H1 (cell line): ENCODE measurements around the gene VAMP3. TPM values are rescaled to one million over a fixed set of nuclear protein-coding genes. Genes with fewer than 3 reads are reported as not detected.

ENCODE experiments used
- CTCF ChIA-PET: fragments of 300-600 bp; sonication (Branson Sonifier 250); formaldehyde crosslinking; loops from one replicate; lab custom pipeline; 2021; ENCODE audit not compliant: partially characterized antibody; lab: Charles Lee
- POLR2A ChIA-PET: fragments of 300-600 bp; sonication (Branson Sonifier 250); formaldehyde crosslinking; loops from one replicate; lab custom pipeline; 2021; ENCODE audit warnings: inconsistent platforms; ENCODE audit not compliant: partially characterized antibody; lab: Charles Lee
- DNase-seq, 2 experiments: peaks; one replicate each; pipeline versions ENCODE4 v3.0.0 to v3.0.0-alpha.2; 2010 to 2022; ENCODE audit warnings: low spot score in 2 of 2, low read depth in 1 of 2, mixed read lengths in 1 of 2
- FAIRE-seq: peaks from 2 replicates; lab custom pipeline; 2011; peaks lifted over from hg19 to GRCh38; lab: Jason Lieb, UNC
- H2AFZ ChIP-seq: 2 replicates; pipeline ENCODE4 v1.8.1; 2012; ENCODE audit warnings: low read length, inconsistent platforms
- H2AK5ac ChIP-seq: 2 replicates; pipeline ENCODE4 v1.6.1; 2013; ENCODE audit warnings: low read depth, low read length
- H2BK120ac ChIP-seq: replicated peaks from 2 replicates; pipeline ENCODE3; 2013; ENCODE audit warnings: low read depth, low read length, inconsistent platforms
- H2BK12ac ChIP-seq: 2 replicates; pipeline ENCODE4 v1.6.1; 2013; ENCODE audit warnings: low read depth, low read length
- H2BK15ac ChIP-seq: 2 replicates; pipeline ENCODE4 v1.6.1; 2013; ENCODE audit warnings: low read length
- H2BK20ac ChIP-seq: 2 replicates; pipeline ENCODE4 v1.6.1; 2013; ENCODE audit warnings: low read length
- H2BK5ac ChIP-seq: 2 replicates; pipeline ENCODE4 v1.6.1; 2013; ENCODE audit warnings: low read depth, low read length
- H3K14ac ChIP-seq: 2 replicates; pipeline ENCODE4 v1.6.1; 2013; ENCODE audit warnings: inconsistent platforms; ENCODE audit not compliant: insufficient read length
- H3K18ac ChIP-seq: 2 replicates; pipeline ENCODE4 v1.6.1; 2013; ENCODE audit warnings: low read length; ENCODE audit errors: extremely low read depth
- H3K23ac ChIP-seq: 2 replicates; pipeline ENCODE4 v1.6.1; 2013; ENCODE audit warnings: inconsistent platforms; ENCODE audit not compliant: insufficient read length
- H3K23me2 ChIP-seq: 2 replicates; pipeline ENCODE4 v1.6.1; 2013; ENCODE audit warnings: low read depth, low read length
- H3K27ac ChIP-seq: 2 replicates; pipeline ENCODE4 v1.6.1; 2011; ENCODE audit warnings: low read depth, low read length, inconsistent platforms
- H3K27me3 ChIP-seq, 4 experiments: replicated peaks in 1 of 4; 1 replicate in 1 of 4; 2 replicates in 3 of 4; pipeline versions ENCODE4 v1.6.1 to v1.8.1; 2011 to 2013; ENCODE audit warnings: low read length in 3 of 4, mild to moderate bottlenecking in 3 of 4, inconsistent platforms in 2 of 4, mixed read lengths in 2 of 4, moderate library complexity in 1 of 4; ENCODE audit not compliant: control insufficient read depth in 3 of 4, insufficient read depth in 3 of 4; ENCODE audit errors: extremely low read depth in 1 of 4
- H3K36me3 ChIP-seq, 4 experiments: 2 replicates each; pipeline versions ENCODE4 v1.6.1 to v1.8.1; 2011 to 2013; ENCODE audit warnings: mild to moderate bottlenecking in 4 of 4, low read length in 3 of 4, moderate library complexity in 2 of 4, control low read depth in 1 of 4, inconsistent platforms in 1 of 4; ENCODE audit not compliant: insufficient read depth in 4 of 4, control insufficient read depth in 2 of 4
- H3K4ac ChIP-seq: replicated peaks from 2 replicates; pipeline ENCODE3; 2013; ENCODE audit warnings: low read length, low read depth, mixed read lengths, inconsistent platforms; ENCODE audit not compliant: insufficient read length
- H3K4me1 ChIP-seq, 4 experiments: replicated peaks in 1 of 4; 1 replicate in 1 of 4; 2 replicates in 3 of 4; pipeline versions ENCODE4 v1.6.1 to v1.8.1; 2011 to 2013; ENCODE audit warnings: low read length in 3 of 4, inconsistent platforms in 2 of 4, mixed read lengths in 1 of 4; ENCODE audit not compliant: insufficient read depth in 4 of 4, control insufficient read depth in 3 of 4
- H3K4me2 ChIP-seq, 2 experiments: 2 replicates each; pipeline versions ENCODE4 v1.6.1 to v1.8.1; 2011 to 2013; ENCODE audit warnings: low read depth in 2 of 2, low read length in 2 of 2, control low read depth in 1 of 2, inconsistent platforms in 1 of 2, mild to moderate bottlenecking in 1 of 2; ENCODE audit not compliant: insufficient read depth in 1 of 2
- H3K4me3 ChIP-seq, 4 experiments: fragments of 200-600, 300-600 bp in 1 of 4; sonication (generic), shearing (Covaris generic), sonication (Bioruptor Twin) in 1 of 4; 2 replicates each; pipeline versions ENCODE4 v1.5.1 to v1.8.1; 2011 to 2016; ENCODE audit warnings: low read length in 4 of 4, low read depth in 3 of 4, control low read depth in 2 of 4, inconsistent platforms in 2 of 4, mild to moderate bottlenecking in 2 of 4, mixed read lengths in 1 of 4, moderate library complexity in 1 of 4; ENCODE audit not compliant: insufficient read depth in 2 of 4; ENCODE audit errors: extremely low read depth in 1 of 4
- H3K56ac ChIP-seq: replicated peaks from 2 replicates; pipeline ENCODE3; 2013; ENCODE audit warnings: low read depth, mild to moderate bottlenecking, mixed read lengths, low read length, inconsistent platforms; ENCODE audit not compliant: insufficient read length
- H3K79me1 ChIP-seq: 2 replicates; pipeline ENCODE4 v1.6.1; 2013; ENCODE audit warnings: low read depth, low read length, control low read depth
- H3K79me2 ChIP-seq, 2 experiments: 2 replicates each; pipeline versions ENCODE4 v1.6.1 to v1.8.1; 2012 to 2013; ENCODE audit warnings: low read length in 2 of 2, mild to moderate bottlenecking in 2 of 2, inconsistent platforms in 1 of 2; ENCODE audit not compliant: insufficient read depth in 2 of 2, control insufficient read depth in 1 of 2
- H3K9ac ChIP-seq, 4 experiments: replicated peaks in 1 of 4; 1 replicate in 1 of 4; 2 replicates in 3 of 4; pipeline versions ENCODE4 v1.6.1 to v1.8.1; 2011 to 2013; ENCODE audit warnings: low read depth in 3 of 4, low read length in 3 of 4, control low read depth in 2 of 4, mild to moderate bottlenecking in 2 of 4, moderate library complexity in 2 of 4, inconsistent platforms in 1 of 4; ENCODE audit errors: extremely low read depth in 1 of 4
- H3K9me3 ChIP-seq, 2 experiments: 2 replicates each; pipeline versions ENCODE4 v1.6.1 to v1.8.1; 2012 to 2013; ENCODE audit warnings: mild to moderate bottlenecking in 2 of 2, moderate library complexity in 2 of 2, control low read depth in 1 of 2, inconsistent platforms in 1 of 2, low read depth in 1 of 2, low read length in 1 of 2, mixed read lengths in 1 of 2; ENCODE audit not compliant: insufficient read depth in 2 of 2
- H4K20me1 ChIP-seq, 2 experiments: replicated peaks in 1 of 2; 2 replicates each; pipeline versions ENCODE3 to v1.8.1; 2011 to 2013; ENCODE audit warnings: inconsistent platforms in 2 of 2, low read length in 2 of 2, mild to moderate bottlenecking in 1 of 2; ENCODE audit not compliant: insufficient read depth in 2 of 2, control insufficient read depth in 1 of 2
- H4K5ac ChIP-seq: 2 replicates; pipeline ENCODE4 v1.6.1; 2013; ENCODE audit warnings: low read length, low read depth, mixed read lengths, inconsistent platforms; ENCODE audit not compliant: insufficient read length
- H4K8ac ChIP-seq: 2 replicates; pipeline ENCODE4 v1.8.0; 2013; ENCODE audit warnings: mild to moderate bottlenecking, moderate library complexity, low read length, inconsistent platforms; ENCODE audit not compliant: insufficient read depth; ENCODE audit errors: extremely low read depth
- H4K91ac ChIP-seq: replicated peaks from 2 replicates; pipeline ENCODE3; 2013; ENCODE audit warnings: low read length, mixed read lengths, inconsistent platforms; ENCODE audit not compliant: insufficient read length
- BCL11A ChIP-seq, 2 experiments: IDR thresholded peaks; one replicate each; pipeline ENCODE4 v1.6.1; 2011; ENCODE audit warnings: low read depth in 2 of 2, low read length in 2 of 2, mild to moderate bottlenecking in 2 of 2
- KDM1A ChIP-seq: fragments of 200-600, 300-600 bp; sonication (generic); IDR thresholded peaks from 2 replicates; pipeline ENCODE4 v1.7.1; 2016; ENCODE audit warnings: mild to moderate bottlenecking, low read length, borderline replicate concordance
- WGBS, 2 experiments: shearing (Covaris generic) in 1 of 2; methylation state at CpG; one replicate each; pipeline versions ENCODE4 v1.1.6 to v1.1.7; 2013 to 2015; ENCODE audit warnings: low lambda C conversion rate in 2 of 2, mixed read lengths in 2 of 2, inconsistent platforms in 1 of 2, low coverage in 1 of 2, missing lambda C conversion rate in 1 of 2; ENCODE audit not compliant: insufficient replicate concordance in 2 of 2, insufficient coverage in 1 of 2, insufficient read length in 1 of 2; ENCODE audit errors: extremely low coverage in 1 of 2, missing lambda C conversion rate in 1 of 2; 5-methylcytosine and 5-hydroxymethylcytosine counted together
- polyA plus RNA-seq, 7 experiments: library from polyadenylated mRNA; depleted of rRNA in 3 of 7; stranded (reverse) in 5 of 7; unstranded in 2 of 7; fragments of >200 nt in 5 of 7; fragments of 200-250 nt in 2 of 7; gene quantifications; 1 replicate in 5 of 7; 2 replicates in 1 of 7; 4 replicates in 1 of 7; pipeline versions ENCODE4 v1.2.1 to v1.2.3, GENCODE V29; 2011 to 2013; ENCODE audit warnings: missing spikeins in 2 of 7, mixed read lengths in 2 of 7
- total RNA-seq: library from RNA; stranded (reverse); fragmentation: NEBNext Ultra II Directional; extraction: Animal tissue kit (Norgen Biotek cat#: 25700); gene quantifications from 2 replicates; pipeline ENCODE4 v1.2.1, GENCODE V29; 2021
- TF ChIP-seq, protein P1 (sequence below), 3 experiments: IDR thresholded peaks; 1 replicate in 2 of 3; 2 replicates in 1 of 3; pipeline versions ENCODE4 v1.5.1 to v1.6.1; 2011; ENCODE audit warnings: low read length in 3 of 3, mild to moderate bottlenecking in 3 of 3, inconsistent platforms in 2 of 3, low read depth in 1 of 3, moderate library complexity in 1 of 3; ENCODE audit not compliant: insufficient read depth in 1 of 3; ENCODE audit errors: control extremely low read depth in 1 of 3

VAMP3 gene
- total and polyA plus RNA-seq, 2 of the 8 experiments (the other 6 are each of a cell fraction or from before 2014, with no cell fraction given) = 27.9 to 36.7 TPM

GRCh38 chr1:7721940-7722669 lies 49.0 kb upstream of the VAMP3 start:
- ChIA-PET POLR2A (no interaction called here), CTCF (interaction anchor here (0.6 to 1.3 kb wide), 3 partner anchors 30 to 1749 kb away, joined by 3 read pairs; no protein-coding TSS in a partner anchor)
- Histone ChIP-seq H3K4me1 (peaks cover 0 to 4% (median 0%) of the 10 kb centered on the region in 4 experiments; a peak in 1 of 7 replicates), H3K14ac (no peak overlapping the region), H3K4me3 (no peak overlapping the region), H4K91ac (no peak overlapping the region), H3K79me2 (no peaks in the 10 kb centered on the region), H3K36me3 (no peaks in the 10 kb centered on the region), H2BK12ac (no peak overlapping the region), H2BK15ac (no peak overlapping the region), H3K79me1 (no peaks in the 10 kb centered on the region), H3K27me3 (peaks cover 0 to 4% (median 1%) of the 10 kb centered on the region in 4 experiments; a peak in 2 of 7 replicates), H3K56ac (no peak overlapping the region), H4K5ac (no peak overlapping the region), H2AFZ (no peak overlapping the region), H3K23ac (no peak overlapping the region), H2BK5ac (no peak overlapping the region), H2AK5ac (no peak overlapping the region), H3K18ac (no peak overlapping the region), H3K27ac (no peak overlapping the region), H4K20me1 (peaks cover 0 to 3% of the 10 kb centered on the region in 2 experiments), H4K8ac (no peak overlapping the region), H3K23me2 (no peaks in the 10 kb centered on the region), H3K9ac (no peak overlapping the region), H2BK20ac (no peak overlapping the region), H3K4me2 (no peak overlapping the region), H3K9me3 (no peaks in the 10 kb centered on the region), H3K4ac (no peak overlapping the region), H2BK120ac (no peak overlapping the region)
- no peak for FAIRE-seq
- 85% methylated on average over 5 of the region's 5 CpGs; no CpG with 5 or more reads in 1 of the 2 experiments for WGBS, 2 experiments
- TF ChIP-seq, protein P1, sequence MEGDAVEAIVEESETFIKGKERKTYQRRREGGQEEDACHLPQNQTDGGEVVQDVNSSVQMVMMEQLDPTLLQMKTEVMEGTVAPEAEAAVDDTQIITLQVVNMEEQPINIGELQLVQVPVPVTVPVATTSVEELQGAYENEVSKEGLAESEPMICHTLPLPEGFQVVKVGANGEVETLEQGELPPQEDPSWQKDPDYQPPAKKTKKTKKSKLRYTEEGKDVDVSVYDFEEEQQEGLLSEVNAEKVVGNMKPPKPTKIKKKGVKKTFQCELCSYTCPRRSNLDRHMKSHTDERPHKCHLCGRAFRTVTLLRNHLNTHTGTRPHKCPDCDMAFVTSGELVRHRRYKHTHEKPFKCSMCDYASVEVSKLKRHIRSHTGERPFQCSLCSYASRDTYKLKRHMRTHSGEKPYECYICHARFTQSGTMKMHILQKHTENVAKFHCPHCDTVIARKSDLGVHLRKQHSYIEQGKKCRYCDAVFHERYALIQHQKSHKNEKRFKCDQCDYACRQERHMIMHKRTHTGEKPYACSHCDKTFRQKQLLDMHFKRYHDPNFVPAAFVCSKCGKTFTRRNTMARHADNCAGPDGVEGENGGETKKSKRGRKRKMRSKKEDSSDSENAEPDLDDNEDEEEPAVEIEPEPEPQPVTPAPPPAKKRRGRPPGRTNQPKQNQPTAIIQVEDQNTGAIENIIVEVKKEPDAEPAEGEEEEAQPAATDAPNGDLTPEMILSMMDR (IDR thresholded peaks at IDR 0.05; ENCODE audit: control extremely low read depth in 1 of 3, insufficient read depth in 1 of 3, low read depth in 1 of 3, low read length in 3 of 3) = no peak
- TF ChIP-seq BCL11A (IDR thresholded peaks at IDR 0.05; ENCODE audit: low read depth in 2 of 2, low read length in 2 of 2) = no peak
- TF ChIP-seq KDM1A = no peak
- no peak for DNase-seq
